Neural cell (in vitro differentiated cells): ENCODE data around the gene MYEOV.

Experiments
- CTCF ChIP-seq: fragments of 450-650 bp; IDR thresholded peaks from 2 replicates; pipeline ENCODE4 v1.5.1; 2014; ENCODE audit warnings: antibody characterized with exemption, mild to moderate bottlenecking, moderate library complexity; ENCODE audit not compliant: poor library complexity, severe bottlenecking
- POLR2AphosphoS5 ChIP-seq: IDR thresholded peaks from 2 replicates; pipeline ENCODE4 v1.6.1; 2012

DNA sequence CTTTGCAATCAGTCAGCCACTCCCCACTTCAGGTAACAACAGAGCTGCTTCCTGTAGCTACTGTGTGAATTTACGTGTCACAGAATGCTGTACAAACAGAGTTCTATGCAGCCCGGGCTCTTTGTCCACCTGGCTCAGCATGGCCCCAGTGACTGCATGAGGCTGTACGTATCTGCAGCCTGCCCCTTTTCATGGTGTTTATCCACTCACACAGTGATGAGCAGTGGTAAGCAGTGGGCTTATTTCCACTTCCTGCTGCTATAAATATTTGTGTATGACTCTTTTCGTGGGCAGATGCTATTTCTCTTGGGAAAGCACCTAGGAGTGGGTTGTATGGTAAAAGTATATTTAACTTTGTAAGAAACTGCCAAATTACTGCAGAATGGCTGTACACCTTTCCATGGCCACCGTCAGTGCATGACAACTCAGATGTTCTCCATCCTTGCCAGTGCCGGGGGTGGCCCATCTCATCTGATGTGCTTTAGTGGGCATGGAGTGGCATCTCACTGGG is 43.3 kb downstream of the MYEOV start:
- TF ChIP-seq CTCF (no peak), POLR2AphosphoS5 (no peak)
